GM12801 (cell line): Measurements from ENCODE around the gene PTPN20.
A peak's percentile ranks its signal among the peaks of the same experiment; 100 is the strongest.

ENCODE experiments used
- CTCF ChIP-seq: IDR thresholded peaks from one replicate; pipeline ENCODE4 v1.5.1; 2011; ENCODE audit warnings: control low read depth; ENCODE audit not compliant: insufficient read length; ENCODE audit errors: extremely low read depth

Gene PTPN20

GRCh38 chr10:47045331-47045861 is 134.2 kb downstream of the PTPN20 start:
- no peak for TF ChIP-seq CTCF

GRCh38 chr10:47046321-47047126 is 135.3 kb downstream of the PTPN20 start:
- no peak for TF ChIP-seq CTCF

DNA sequence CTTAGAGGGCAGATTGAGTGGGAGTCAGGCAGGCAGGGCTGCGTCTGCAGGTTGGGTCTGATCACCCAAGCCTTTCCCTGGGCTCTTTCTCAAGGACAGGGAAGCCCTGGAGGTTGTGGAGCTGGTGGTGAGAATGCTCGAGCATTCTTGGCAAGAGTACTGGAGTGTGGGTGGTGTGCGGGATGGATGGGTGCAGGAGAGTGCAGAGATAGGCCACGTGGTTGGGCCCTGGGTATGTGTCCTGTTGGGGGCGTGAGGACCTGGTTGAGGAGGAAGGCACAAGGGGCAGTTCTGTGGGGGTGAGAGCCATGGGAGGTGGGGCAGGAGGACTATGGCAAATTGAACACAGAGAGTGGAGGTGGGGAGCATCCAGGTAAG is 135.9 kb downstream of the PTPN20 start:
- no peak for TF ChIP-seq CTCF

- TF ChIP-seq CTCF, result peak; percentile 6
Measured at GRCh38 chr10:47047577-47048525, 136.6 kb downstream of the PTPN20 start.

DNA sequence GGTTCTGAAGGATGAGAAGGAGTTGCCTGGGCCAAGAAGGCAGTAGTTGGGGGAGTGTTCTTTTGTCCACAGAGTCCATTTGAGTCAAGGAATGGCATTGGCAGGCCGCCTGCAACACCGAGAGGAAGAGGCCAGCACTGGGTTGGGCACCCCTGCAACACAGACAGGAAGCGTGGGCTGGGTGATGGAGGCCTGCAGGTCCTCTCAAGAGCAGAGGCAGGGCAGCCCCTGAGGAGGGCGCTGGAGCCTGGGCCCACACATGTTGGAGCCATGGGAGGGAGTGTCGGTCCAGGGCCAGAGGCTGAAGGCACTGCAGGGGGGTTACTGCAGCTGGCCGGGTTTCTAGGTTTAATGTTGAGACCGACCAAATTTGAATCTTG is 137.3 kb downstream of the PTPN20 start:
- no peak for TF ChIP-seq CTCF

DNA sequence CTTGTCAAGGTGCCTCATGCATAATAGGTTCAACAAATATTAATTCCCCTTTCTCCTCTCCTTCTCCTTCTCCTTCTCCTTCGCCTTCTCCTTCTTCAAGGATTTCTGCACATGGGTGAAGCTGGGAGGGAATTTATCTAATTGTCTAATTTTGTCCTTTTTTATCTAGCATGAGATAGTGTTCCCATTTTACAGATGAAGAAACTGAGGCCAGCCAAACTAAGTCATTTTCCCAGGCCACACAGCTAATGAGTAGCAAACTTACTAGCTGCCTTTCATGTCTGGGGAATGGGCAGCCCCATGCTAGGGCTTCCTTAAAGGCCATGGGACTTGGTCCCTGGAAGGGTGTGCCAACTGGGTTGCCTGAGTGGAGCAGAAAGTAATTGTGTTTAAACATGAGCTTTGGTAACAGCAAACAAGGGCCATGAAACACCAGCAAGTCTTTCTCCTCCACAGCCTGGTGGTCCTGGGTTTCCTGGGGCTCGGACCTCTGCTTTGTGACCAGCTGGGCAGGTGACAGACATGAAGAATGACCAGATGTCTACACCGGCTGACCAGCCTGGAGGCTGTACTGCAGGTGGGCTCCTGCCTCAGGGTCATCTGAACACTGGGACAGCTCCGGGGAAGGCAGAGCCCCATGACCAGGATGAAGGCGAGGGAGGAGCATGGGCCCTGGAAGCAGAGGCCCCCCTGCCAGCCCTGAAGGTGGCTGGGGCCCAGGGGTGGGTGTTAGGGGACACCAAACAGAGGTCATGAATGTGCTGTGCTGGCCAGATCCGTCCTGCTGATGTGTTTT is 138.0 kb downstream of the PTPN20 start:
- no peak for TF ChIP-seq CTCF
